HEK293 (cell line): Measurements from ENCODE around the gene IMPDH1.

Source experiments
- CTCF ChIA-PET: fragments of 350-600 bp; formaldehyde crosslinking; extraction: SDS; loops from one replicate; lab custom pipeline; 2021; ENCODE audit warnings: antibody characterized with exemption; lab: Yijun Ruan, JAX
- POLR2A ChIA-PET: fragments of 300-600 bp; formaldehyde crosslinking; extraction: SDS; loops from one replicate; lab custom pipeline; 2020; ENCODE audit warnings: antibody characterized with exemption, inconsistent platforms; lab: Yijun Ruan, JAX
- H3K27ac ChIP-seq: fragments of 200-500 bp; sonication (Bioruptor generic); 2 replicates; pipeline ENCODE4 v1.5.1; 2014; ENCODE audit warnings: low read depth, low read length, control low read depth, inconsistent platforms; ENCODE audit errors: extremely low read depth
- H3K36me3 ChIP-seq, 2 experiments: fragments of 200-500 bp in 1 of 2; sonication (Bioruptor generic) in 1 of 2; 1 replicate in 1 of 2; 2 replicates in 1 of 2; pipeline ENCODE4 v1.5.1; 2014 to 2017; ENCODE audit warnings: inconsistent platforms in 2 of 2, low read length in 2 of 2; ENCODE audit not compliant: control insufficient read depth in 2 of 2, insufficient read depth in 1 of 2
- H3K4me1 ChIP-seq: fragments of 200-500 bp; sonication (Bioruptor generic); 2 replicates; pipeline ENCODE4 v1.5.1; 2014; ENCODE audit warnings: mild to moderate bottlenecking, low read length, inconsistent platforms; ENCODE audit not compliant: control insufficient read depth, insufficient read depth
- H3K4me3 ChIP-seq: 2 replicates; pipeline ENCODE4 v1.5.1; 2011; ENCODE audit warnings: low read depth, mild to moderate bottlenecking, control low read depth, low read length, moderate library complexity
- H3K9me3 ChIP-seq: fragments of 200-500 bp; sonication (Bioruptor generic); 2 replicates; pipeline ENCODE4 v1.5.1; 2014; ENCODE audit warnings: low read depth, low read length, inconsistent platforms; ENCODE audit not compliant: control insufficient read depth, insufficient read depth
- GFI1B ChIP-seq: fragments of 450-650 bp; formaldehyde crosslinking; IDR thresholded peaks from 2 replicates; pipeline ENCODE4 v1.5.1; 2016; ENCODE audit warnings: missing biosample characterization, missing genetic modification characterization
- KLF1 ChIP-seq: fragments of 450-650 bp; formaldehyde crosslinking; IDR thresholded peaks from 2 replicates; pipeline ENCODE4 v1.5.1; 2016; ENCODE audit warnings: missing biosample characterization, missing genetic modification characterization
- PBX3 ChIP-seq: sonication (generic); formaldehyde crosslinking; IDR thresholded peaks from 2 replicates; pipeline ENCODE4 v1.8.1; 2022; ENCODE audit warnings: mild to moderate bottlenecking, moderate library complexity, missing genetic modification reagents
- SCRT2 ChIP-seq: fragments of 450-650 bp; formaldehyde crosslinking; IDR thresholded peaks from 2 replicates; pipeline ENCODE4 v1.5.1; 2016; ENCODE audit warnings: missing biosample characterization, missing genetic modification characterization
- SETDB1 ChIP-seq: IDR thresholded peaks from one replicate; pipeline ENCODE4 v1.6.1; 2017; ENCODE audit warnings: mild to moderate bottlenecking, low read length, moderate library complexity, mixed read lengths; ENCODE audit not compliant: insufficient read length
- ZBTB8A ChIP-seq: fragments of 450-650 bp; formaldehyde crosslinking; IDR thresholded peaks from 2 replicates; pipeline ENCODE4 v1.5.1; 2016; ENCODE audit warnings: missing biosample characterization, missing genetic modification characterization
- ZNF132 ChIP-seq: fragments of 450-650 bp; formaldehyde crosslinking; IDR thresholded peaks from 2 replicates; pipeline ENCODE4 v1.5.1; 2017; ENCODE audit warnings: missing biosample characterization, missing genetic modification characterization, borderline replicate concordance
- ZNF292 ChIP-seq: fragments of 450-650 bp; formaldehyde crosslinking; IDR thresholded peaks from 2 replicates; pipeline ENCODE4 v1.5.1; 2016; ENCODE audit warnings: low read depth, missing biosample characterization, missing genetic modification characterization, borderline replicate concordance
- ZNF366 ChIP-seq: fragments of 450-650 bp; formaldehyde crosslinking; conservative IDR thresholded peaks from 2 replicates; pipeline ENCODE4 v1.5.1; 2016; ENCODE audit warnings: missing biosample characterization, missing genetic modification characterization
- ZNF473 ChIP-seq: fragments of 450-650 bp; formaldehyde crosslinking; IDR thresholded peaks from 2 replicates; pipeline ENCODE4 v1.5.1; 2017; ENCODE audit warnings: missing biosample characterization, missing genetic modification characterization
- ZNF561 ChIP-seq: fragments of 450-650 bp; IDR thresholded peaks from 2 replicates; pipeline ENCODE4 v1.5.1; 2018; ENCODE audit warnings: missing biosample characterization, missing genetic modification characterization, borderline replicate concordance
- ZNF629 ChIP-seq: fragments of 450-650 bp; formaldehyde crosslinking; IDR thresholded peaks from 2 replicates; pipeline ENCODE4 v1.5.1; 2017; ENCODE audit warnings: missing biosample characterization, missing genetic modification characterization
- ZNF768 ChIP-seq: fragments of 450-650 bp; formaldehyde crosslinking; IDR thresholded peaks from 2 replicates; pipeline ENCODE4 v1.5.1; 2018; ENCODE audit warnings: missing biosample characterization, mild to moderate bottlenecking, missing genetic modification characterization
- ZSCAN16 ChIP-seq: fragments of 450-650 bp; formaldehyde crosslinking; IDR thresholded peaks from 2 replicates; pipeline ENCODE4 v1.5.1; 2016; ENCODE audit warnings: missing biosample characterization, missing genetic modification characterization
- TF ChIP-seq, protein P1 (sequence below): fragments of 450-650 bp; formaldehyde crosslinking; IDR thresholded peaks from 2 replicates; pipeline ENCODE4 v1.5.1; 2016; ENCODE audit warnings: missing biosample characterization, missing genetic modification characterization
- TF ChIP-seq, protein P2 (sequence below): fragments of 450-650 bp; formaldehyde crosslinking; conservative IDR thresholded peaks from 2 replicates; pipeline ENCODE4 v1.5.1; 2016; ENCODE audit warnings: low read depth, missing biosample characterization, missing genetic modification characterization
- TF ChIP-seq, protein P3 (sequence below): fragments of 450-650 bp; formaldehyde crosslinking; IDR thresholded peaks from 2 replicates; pipeline ENCODE4 v1.5.1; 2016; ENCODE audit warnings: missing biosample characterization, missing genetic modification characterization
- TF ChIP-seq, protein P4 (sequence below): fragments of 450-650 bp; formaldehyde crosslinking; IDR thresholded peaks from 2 replicates; pipeline ENCODE4 v1.5.1; 2016; ENCODE audit warnings: missing biosample characterization, missing genetic modification characterization

Gene IMPDH1

DNA sequence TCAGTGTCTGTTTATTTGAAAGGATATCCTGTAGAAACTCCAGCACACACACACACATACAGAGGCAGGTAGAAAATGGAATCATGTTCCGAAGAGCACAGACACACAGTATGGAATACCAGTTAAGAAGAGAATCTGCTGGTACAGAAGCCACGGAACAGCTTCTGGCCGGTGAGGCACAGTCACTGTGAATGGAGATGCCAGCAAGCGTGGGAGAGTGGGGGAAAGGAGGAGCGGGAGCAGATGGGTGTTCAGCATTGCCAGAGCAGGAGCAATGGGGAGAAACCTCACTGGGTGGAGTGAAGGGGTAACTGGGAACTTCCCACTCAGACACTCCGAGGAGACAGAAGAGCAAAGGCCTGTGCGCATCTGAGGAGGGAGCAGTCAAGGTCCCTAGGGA is 9.5 kb upstream of the IMPDH1 start:
- no peaks in the 10 kb centered on the region for H3K36me3 ChIP-seq
- H3K4me1 ChIP-seq, result no peaks in the 10 kb centered on the region
- H3K4me3 ChIP-seq, result no peak overlapping the region
- ChIA-PET CTCF (interaction anchor here (0.9 to 9.5 kb wide), 7 partner anchors 7 to 72 kb away, joined by 3 to 131 read pairs (median 6); no protein-coding TSS in a partner anchor), POLR2A (interaction anchor here (1.5 kb wide), 1 partner anchor 75 kb away, joined by 4 read pairs; the partner anchor contains the start of gene RBM28)
- no peak overlapping the region for H3K27ac ChIP-seq
- TF ChIP-seq SCRT2 (0 out of 2 replicates have a peak, but pooled peaks have one; percentile 7), ZNF768 (tag by site-specific recombination) (no peak)
- H3K9me3 ChIP-seq, result no peaks in the 10 kb centered on the region

DNA sequence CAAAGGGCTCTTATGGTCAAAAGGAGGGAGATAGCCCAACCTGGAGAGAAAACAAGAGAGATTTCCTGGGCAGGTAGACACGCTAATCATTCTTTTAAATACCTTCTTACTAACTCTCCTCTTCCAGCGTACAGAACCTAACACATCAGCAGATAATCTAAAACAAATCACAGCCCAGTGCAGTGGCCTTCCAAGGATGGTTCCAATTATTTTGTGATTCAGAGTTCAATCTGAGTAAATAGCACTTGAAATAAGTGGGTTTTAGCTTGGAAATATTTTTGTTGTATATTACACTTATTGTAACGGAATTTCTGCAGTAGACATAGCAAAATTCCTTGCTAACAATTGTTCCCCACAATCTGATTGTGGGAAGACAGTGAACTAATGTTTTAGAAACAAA is 7.3 kb upstream of the IMPDH1 start:
- H3K27ac ChIP-seq, result no peak overlapping the region
- H3K9me3 ChIP-seq, result no peaks in the 10 kb centered on the region
- H3K4me1 ChIP-seq, result no peaks in the 10 kb centered on the region
- no peaks in the 10 kb centered on the region for H3K36me3 ChIP-seq
- CTCF ChIA-PET, result interaction anchor here (1.0 to 9.5 kb wide), 7 partner anchors 9 to 70 kb away, joined by 3 to 131 read pairs (median 6); no protein-coding TSS in a partner anchor
- TF ChIP-seq ZSCAN16 (tag by site-specific recombination) (no peak), ZNF473 (no peak), ZNF561 (tag by site-specific recombination) (no peak), GFI1B (tag by site-specific recombination) (no peak), KLF1 (tag by site-specific recombination) (no peak), ZNF366 (tag by site-specific recombination) (no peak), ZNF292 (tag by site-specific recombination) (no peak), ZNF132 (tag by site-specific recombination) (no peak), PBX3 (CRISPR knock-in tag) (no peak), ZBTB8A (tag by site-specific recombination) (no peak), SETDB1 (no peak), ZNF629 (no peak)
- TF ChIP-seq, protein P1, sequence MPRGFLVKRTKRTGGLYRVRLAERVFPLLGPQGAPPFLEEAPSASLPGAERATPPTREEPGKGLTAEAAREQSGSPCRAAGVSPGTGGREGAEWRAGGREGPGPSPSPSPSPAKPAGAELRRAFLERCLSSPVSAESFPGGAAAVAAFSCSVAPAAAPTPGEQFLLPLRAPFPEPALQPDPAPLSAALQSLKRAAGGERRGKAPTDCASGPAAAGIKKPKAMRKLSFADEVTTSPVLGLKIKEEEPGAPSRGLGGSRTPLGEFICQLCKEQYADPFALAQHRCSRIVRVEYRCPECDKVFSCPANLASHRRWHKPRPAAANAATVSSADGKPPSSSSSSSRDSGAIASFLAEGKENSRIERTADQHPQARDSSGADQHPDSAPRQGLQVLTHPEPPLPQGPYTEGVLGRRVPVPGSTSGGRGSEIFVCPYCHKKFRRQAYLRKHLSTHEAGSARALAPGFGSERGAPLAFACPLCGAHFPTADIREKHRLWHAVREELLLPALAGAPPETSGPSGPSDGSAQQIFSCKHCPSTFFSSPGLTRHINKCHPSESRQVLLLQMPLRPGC (tag by site-specific recombination), result no peak
- TF ChIP-seq, protein P2, sequence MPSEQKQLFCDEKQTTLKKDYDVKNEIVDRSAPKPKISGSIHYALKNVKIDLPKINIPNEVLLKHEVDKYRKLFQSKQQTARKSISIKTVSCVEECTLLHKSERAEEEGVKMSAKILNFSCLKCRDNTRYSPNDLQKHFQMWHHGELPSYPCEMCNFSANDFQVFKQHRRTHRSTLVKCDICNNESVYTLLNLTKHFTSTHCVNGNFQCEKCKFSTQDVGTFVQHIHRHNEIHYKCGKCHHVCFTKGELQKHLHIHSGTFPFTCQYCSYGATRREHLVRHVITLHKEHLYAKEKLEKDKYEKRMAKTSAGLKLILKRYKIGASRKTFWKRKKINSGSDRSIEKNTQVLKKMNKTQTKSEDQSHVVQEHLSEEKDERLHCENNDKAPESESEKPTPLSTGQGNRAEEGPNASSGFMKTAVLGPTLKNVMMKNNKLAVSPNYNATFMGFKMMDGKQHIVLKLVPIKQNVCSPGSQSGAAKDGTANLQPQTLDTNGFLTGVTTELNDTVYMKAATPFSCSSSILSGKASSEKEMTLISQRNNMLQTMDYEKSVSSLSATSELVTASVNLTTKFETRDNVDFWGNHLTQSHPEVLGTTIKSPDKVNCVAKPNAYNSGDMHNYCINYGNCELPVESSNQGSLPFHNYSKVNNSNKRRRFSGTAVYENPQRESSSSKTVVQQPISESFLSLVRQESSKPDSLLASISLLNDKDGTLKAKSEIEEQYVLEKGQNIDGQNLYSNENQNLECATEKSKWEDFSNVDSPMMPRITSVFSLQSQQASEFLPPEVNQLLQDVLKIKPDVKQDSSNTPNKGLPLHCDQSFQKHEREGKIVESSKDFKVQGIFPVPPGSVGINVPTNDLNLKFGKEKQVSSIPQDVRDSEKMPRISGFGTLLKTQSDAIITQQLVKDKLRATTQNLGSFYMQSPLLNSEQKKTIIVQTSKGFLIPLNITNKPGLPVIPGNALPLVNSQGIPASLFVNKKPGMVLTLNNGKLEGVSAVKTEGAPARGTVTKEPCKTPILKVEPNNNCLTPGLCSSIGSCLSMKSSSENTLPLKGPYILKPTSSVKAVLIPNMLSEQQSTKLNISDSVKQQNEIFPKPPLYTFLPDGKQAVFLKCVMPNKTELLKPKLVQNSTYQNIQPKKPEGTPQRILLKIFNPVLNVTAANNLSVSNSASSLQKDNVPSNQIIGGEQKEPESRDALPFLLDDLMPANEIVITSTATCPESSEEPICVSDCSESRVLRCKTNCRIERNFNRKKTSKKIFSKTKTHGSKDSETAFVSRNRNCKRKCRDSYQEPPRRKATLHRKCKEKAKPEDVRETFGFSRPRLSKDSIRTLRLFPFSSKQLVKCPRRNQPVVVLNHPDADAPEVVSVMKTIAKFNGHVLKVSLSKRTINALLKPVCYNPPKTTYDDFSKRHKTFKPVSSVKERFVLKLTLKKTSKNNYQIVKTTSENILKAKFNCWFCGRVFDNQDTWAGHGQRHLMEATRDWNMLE (tag by site-specific recombination), result no peak
- TF ChIP-seq, protein P3, sequence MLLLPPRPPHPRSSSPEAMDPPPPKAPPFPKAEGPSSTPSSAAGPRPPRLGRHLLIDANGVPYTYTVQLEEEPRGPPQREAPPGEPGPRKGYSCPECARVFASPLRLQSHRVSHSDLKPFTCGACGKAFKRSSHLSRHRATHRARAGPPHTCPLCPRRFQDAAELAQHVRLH (tag by site-specific recombination), result no peak
- TF ChIP-seq, protein P4, sequence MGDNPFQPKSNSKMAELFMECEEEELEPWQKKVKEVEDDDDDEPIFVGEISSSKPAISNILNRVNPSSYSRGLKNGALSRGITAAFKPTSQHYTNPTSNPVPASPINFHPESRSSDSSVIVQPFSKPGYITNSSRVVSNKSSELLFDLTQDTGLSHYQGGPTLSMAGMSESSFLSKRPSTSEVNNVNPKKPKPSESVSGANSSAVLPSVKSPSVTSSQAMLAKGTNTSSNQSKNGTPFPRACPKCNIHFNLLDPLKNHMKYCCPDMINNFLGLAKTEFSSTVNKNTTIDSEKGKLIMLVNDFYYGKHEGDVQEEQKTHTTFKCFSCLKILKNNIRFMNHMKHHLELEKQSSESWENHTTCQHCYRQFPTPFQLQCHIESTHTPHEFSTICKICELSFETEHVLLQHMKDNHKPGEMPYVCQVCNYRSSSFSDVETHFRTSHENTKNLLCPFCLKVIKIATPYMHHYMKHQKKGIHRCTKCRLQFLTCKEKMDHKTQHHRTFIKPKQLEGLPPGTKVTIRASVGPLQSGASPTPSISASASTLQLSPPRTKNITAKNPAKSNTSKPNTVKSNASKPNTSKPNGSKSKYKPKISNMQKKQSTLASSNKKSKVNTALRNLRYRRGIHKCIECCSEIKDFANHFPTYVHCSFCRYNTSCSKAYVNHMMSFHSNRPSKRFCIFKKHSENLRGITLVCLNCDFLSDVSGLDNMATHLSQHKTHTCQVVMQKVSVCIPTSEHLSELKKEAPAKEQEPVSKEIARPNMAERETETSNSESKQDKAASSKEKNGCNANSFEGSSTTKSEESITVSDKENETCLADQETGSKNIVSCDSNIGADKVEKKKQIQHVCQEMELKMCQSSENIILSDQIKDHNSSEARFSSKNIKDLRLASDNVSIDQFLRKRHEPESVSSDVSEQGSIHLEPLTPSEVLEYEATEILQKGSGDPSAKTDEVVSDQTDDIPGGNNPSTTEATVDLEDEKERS, result no peak
- no peak overlapping the region for H3K4me3 ChIP-seq
- POLR2A ChIA-PET, result no interaction called here
